Stimulated activated CD8-positive, alpha-beta memory T cell treated with anti-CD3 and anti-CD28 coated beads, Interleukin-7, amount 100 ng/mL, for 4 hours (primary cell): ENCODE results near the gene DRICH1.
"Not testable (repeated sequence)": the region's sequence is repeated elsewhere in the genome, so short reads cannot be mapped to it uniquely, and the experiment has no call there.

ENCODE experiments used
- DNase-seq, 2 donors: peaks; one replicate each; pipeline ENCODE4 v3.0.0-alpha.2; 2020; ENCODE audit warnings: low read depth in 2 of 2

The DRICH1 gene

GRCh38 chr22:23649071-23649501, 17.0 kb upstream of the DRICH1 start:
- no peak for DNase-seq

- DNase-seq, result not testable (repeated sequence)
These were observed 14.4 kb upstream of the DRICH1 start for GRCh38 chr22:23646526-23646925.

- not testable (repeated sequence) for DNase-seq
These were observed 8.1 kb upstream of the DRICH1 start for GRCh38 chr22:23640206-23640605.

- DNase-seq, result no peak
These were observed 7.5 kb upstream of the DRICH1 start for GRCh38 chr22:23639661-23640060.

GRCh38 chr22:23638611-23639010, 6.5 kb upstream of the DRICH1 start:
- DNase-seq, result no peak

GRCh38 chr22:23635291-23635690, 3.2 kb upstream of the DRICH1 start:
- DNase-seq, result not testable (repeated sequence)

GRCh38 chr22:23628056-23628743, 3.9 kb downstream of the DRICH1 start:
- not testable (repeated sequence) for DNase-seq

GRCh38 chr22:23627401-23628055, 4.6 kb downstream of the DRICH1 start:
- DNase-seq, result peak; percentile 24 to 33

- DNase-seq, result no peak
These were observed 5.7 kb downstream of the DRICH1 start for GRCh38 chr22:23626286-23626975.

GRCh38 chr22:23622634-23623033, 9.5 kb downstream of the DRICH1 start:
- DNase-seq, result no peak

- DNase-seq, result not testable (repeated sequence)
These were observed 10.2 kb downstream of the DRICH1 start for GRCh38 chr22:23621916-23622315.

- DNase-seq, result no peak
These were observed 10.9 kb downstream of the DRICH1 start for GRCh38 chr22:23621082-23621780.

GRCh38 chr22:23613193-23613972, 18.7 kb downstream of the DRICH1 start:
- DNase-seq, result no peak

- DNase-seq, result no peak
These were observed 21.9 kb downstream of the DRICH1 start for GRCh38 chr22:23609983-23610781.

GRCh38 chr22:23608583-23608982, 23.5 kb downstream of the DRICH1 start:
- no peak for DNase-seq

GRCh38 chr22:23606204-23607131, 25.7 kb downstream of the DRICH1 start:
- DNase-seq, result no peak

- no peak for DNase-seq
These were observed 27.0 kb downstream of the DRICH1 start for GRCh38 chr22:23604939-23605712.

GRCh38 chr22:23603266-23603665, 28.9 kb downstream of the DRICH1 start:
- DNase-seq, result no peak
